ENCODE measurements around the gene GBP5.
"Not testable (repeated sequence)": the region's sequence is repeated elsewhere in the genome, so short reads cannot be mapped to it uniquely, and the experiment has no call there.

GBP5 gene, protein sequence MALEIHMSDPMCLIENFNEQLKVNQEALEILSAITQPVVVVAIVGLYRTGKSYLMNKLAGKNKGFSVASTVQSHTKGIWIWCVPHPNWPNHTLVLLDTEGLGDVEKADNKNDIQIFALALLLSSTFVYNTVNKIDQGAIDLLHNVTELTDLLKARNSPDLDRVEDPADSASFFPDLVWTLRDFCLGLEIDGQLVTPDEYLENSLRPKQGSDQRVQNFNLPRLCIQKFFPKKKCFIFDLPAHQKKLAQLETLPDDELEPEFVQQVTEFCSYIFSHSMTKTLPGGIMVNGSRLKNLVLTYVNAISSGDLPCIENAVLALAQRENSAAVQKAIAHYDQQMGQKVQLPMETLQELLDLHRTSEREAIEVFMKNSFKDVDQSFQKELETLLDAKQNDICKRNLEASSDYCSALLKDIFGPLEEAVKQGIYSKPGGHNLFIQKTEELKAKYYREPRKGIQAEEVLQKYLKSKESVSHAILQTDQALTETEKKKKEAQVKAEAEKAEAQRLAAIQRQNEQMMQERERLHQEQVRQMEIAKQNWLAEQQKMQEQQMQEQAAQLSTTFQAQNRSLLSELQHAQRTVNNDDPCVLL

DNA sequence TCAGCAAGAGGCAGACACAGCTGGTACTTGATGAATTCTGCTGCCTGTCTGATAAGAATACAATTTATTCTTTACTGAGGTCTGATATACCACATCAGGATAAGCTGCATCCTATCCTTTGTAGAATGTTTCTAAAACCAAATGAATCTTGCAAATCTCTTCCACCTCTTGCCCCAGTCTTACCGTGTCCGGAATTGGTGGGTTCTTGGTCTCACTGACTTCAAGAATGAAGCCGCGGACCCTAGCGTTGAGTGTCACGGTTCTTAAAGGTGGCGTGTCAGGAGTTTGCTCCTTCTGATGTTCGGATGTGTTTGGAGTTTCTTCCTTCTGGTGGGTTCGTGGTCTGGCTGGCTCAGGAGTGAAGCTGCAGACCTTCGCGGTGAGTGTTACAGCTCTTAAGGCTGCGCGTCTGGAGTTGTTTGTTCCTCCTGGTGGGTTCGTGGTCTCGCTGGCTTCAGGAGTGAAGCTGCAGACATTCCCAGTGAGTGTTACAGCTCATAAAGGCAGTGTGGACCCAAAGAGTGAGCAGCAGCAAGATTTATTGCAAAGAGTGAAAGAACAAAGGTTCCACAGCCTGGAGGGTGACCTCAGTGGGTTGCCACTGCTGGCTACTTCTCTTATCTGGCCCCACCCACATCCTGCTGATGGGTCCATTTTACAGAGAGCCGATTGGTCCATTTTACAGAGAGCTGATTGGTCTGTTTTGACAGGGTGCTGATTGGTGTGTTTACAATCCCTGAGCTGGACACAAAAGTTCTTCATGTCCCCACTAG is at the start of gene GBP5:
TSS of gene GBP5 (minus strand) at position 592 of the 773 bp plus-strand sequence. CDS start 3,305 bp downstream, outside the sequence.
- DNase-seq = peak; percentile 14 to 30 (median 20)

DNA sequence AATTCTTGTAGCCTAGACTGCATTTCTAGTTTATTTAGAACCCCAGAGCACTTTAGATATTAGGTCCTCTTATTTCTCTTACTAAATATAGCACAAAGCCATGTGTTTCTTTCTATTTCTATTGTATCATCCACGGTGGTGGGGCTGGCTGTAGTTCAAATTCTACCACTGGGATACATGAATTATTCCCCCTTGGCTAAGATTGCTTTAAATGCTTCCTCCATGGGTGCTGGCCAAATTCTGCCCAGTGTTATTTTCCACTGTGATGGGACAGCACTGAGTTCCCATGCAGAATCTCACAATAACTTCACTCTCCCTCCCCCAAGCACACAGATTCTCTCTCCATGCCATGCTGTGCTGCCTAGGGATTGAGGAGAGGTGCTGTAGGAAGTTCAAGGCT is 49.7 kb upstream of the GBP5 start:
- no peak for DNase-seq

DNA sequence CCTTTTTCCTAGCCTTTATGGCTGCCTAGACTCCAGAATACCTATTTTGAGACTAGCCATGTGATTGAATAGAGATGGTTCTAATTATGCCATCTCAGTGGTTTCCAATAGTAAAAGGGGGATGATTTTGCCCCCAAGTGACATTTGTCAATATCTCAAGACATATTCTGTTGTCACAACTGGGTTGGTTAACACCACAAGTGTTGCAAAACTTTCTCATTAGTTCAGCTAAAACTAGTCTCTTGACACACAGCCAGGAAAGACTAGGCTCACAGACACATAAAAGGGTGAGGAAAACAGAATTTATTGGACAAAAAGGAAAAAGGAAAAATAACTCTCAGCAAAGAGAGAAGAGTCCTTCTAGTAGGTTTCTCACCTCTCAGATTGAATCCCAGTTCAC is 39.9 kb upstream of the GBP5 start:
- DNase-seq = no peak

GRCh38 chr1:89311757-89312156 is 39.1 kb upstream of the GBP5 start:
- no peak for DNase-seq

- no peak for DNase-seq
Measured at GRCh38 chr1:89310976-89311375, 38.3 kb upstream of the GBP5 start.

DNA sequence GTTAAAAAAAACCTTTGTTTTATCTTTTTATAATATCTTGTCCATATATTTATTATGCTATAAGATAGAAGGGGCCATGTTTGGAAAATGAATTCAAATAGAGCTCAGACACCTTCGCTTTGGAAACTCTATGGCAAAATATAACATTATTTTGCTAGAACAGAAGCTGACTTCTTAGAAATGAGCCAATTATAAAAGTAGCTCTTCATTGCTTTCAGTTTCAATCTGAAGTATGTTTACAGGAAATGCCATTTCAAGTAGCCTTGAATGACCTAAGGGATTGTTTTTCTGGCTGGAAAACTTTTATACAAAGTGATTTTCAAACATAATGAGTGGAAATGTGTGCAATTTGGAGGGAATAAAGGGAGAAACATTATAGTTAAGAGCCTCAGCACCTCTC is 37.8 kb upstream of the GBP5 start:
- no peak for DNase-seq

GRCh38 chr1:89309828-89310227 is 37.2 kb upstream of the GBP5 start:
- no peak for DNase-seq

- DNase-seq = no peak
Measured at GRCh38 chr1:89306273-89306672, 33.6 kb upstream of the GBP5 start.

DNA sequence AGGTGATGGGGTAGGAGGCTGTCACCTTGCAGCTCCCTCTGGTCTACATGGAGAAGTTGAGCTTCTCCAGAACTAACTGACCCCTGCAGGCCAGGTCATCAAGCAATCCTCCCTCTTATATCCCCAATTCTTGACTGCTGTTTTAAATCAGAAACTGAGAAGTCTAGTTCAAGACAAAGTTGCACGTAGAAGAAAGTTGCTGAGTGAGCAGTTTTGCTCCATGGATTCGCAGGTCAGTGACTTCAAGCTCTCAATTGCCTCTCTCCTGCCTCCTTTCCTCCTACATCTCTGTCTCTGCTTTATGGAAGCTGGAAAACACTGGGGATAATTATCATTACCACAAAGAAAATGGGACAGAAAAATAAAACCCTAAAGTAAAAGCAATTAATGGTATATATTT is 32.8 kb upstream of the GBP5 start:
- no peak for DNase-seq

DNA sequence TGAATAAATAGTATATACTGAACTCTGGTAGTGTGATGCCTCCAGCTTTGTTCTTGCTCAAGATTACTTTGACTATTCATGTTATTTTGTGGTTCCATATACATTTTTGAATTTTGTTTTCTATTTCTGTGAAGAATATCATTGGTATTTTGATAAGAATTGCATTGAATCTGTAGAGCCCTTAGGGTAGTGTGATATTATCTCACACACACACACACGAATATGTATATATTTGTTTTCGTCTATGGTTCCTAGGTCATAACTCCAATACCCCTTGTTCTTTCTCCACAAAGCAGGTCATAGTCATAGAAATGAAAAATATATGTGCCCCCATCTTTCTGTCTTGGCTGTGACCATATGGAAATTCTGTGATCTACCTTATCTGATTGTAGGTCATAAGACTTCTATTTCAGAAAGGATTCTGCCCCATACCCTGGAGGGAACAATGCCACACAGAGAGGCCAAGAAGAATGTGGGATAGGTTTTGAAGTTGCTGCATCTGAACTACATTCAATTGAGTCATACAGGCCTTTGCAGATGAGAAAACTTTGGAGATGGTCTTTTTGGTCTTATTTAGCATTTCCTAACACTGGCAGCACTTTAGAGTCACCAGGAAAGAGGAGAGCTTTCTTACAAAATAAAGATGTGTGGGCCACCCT is 32.0 kb upstream of the GBP5 start:
- no peak for DNase-seq

DNA sequence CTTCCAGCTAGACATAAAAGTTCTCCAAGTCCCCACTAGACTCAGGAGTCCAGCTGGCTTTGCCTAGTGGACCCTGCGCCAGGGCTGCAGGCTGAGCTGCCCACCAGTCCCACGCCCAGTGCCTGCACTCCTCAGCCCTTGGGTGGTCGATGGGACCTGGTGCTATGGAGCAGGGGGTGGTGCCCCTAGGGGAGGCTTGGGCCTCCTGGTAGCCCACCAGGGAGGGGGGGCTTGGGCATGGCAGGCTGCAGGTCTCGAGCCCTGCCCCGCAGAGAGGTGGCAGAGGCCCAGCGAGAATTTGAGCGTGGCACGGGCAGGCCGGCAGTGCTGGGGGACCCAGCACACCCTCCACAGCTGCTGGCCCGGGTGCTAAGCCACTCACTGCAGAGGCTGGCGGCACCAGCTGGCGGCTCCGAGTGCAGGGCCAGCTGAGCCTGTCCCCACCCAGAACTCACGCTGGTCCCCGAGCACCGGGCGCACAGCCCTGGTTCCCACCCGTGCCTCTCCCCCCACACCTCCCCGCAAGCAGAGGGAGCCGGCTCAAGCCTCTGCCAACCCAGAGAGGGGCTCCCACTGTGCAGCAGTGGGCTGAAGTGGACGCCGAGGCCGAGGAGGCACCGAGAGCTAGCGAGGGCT is 30.2 kb upstream of the GBP5 start:
- no peak for DNase-seq

DNA sequence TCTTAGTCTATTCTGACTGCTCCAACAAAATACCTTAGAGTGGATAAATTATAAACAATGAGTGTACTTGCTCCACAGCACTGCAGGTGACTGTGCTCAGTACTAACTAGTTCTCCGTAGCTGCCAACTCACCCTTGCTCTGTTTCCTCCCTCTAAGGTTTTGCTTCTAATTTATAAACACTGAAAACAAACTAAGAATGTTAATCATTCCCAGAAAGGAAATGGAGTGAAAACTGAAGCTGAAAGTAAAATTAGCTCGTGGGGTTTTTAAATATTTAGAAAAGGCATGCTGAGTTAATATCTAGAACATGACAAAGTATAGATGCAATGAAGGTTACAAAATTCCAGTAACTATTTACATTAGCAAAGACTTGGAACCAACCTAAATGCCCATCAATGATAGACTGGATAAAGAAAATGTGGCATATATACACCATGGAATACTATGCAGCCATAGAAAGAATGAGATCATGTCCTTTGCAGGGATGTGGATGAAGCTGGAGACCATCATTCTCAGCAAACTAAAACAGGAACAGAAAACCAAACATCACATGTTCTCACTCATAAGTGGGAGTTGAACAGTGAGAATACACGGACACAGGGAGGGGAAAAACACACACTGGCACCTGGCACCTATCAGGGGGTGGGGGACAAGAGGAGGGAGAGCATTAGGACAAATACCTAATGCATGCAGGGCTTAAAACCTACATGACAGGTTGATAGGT is 27.2 kb upstream of the GBP5 start:
- DNase-seq = not testable (repeated sequence)

DNA sequence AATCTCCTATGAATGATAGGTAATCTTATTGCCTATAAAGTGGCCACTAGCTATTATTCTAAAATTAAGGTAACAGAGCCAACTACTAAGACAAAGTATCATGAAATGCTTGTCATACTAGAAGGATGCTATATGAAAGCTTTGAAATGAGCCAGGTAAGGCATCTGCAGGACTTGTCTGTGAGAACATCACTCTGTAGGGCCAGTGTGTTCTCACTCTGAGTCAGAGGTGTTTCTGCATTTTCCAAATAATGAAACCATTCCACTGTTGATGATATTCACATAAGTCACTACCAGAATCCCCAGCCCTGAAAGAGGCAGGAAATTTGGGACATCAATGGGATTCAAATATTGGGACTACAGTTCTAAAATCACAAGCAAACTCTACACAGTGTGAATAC is 25.8 kb upstream of the GBP5 start:
- no peak for DNase-seq

DNA sequence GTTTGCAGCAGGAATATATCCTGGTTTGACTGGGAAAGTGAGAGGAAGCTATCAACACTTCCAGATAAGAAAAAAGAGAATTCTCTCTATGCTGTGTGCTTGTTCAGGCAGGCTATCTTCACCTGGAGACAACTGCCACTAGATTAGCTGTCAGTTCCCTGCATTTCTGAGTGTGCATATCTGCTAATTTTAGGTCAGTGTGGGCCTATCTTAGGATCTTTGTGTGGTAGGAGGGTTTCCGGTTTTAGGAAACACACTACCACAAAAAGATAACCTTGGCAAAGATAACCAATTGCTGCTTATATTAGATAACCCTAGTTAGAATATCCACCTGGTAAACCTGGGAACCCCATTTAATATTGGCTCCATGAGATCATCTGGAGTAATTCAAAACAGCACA is 22.5 kb upstream of the GBP5 start:
- DNase-seq = no peak

DNA sequence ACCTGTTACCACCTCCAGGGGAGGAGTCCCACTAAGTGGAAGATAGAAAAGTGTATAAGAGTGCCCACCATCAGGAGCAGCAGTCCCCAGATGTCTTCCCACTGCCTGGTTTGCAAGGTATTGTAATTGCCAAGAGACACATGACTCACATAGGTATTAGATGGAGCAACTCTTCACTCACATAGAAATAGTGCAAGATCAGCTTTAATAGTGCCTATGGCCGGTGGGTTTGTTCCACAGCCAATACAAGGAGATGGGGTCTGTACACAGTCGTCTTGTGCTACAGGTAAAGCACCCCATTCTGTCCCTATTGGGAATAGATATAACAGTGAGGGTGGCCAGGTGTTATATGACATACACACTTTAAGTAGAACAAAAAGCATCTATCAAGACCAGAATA is 18.6 kb upstream of the GBP5 start:
- no peak for DNase-seq

DNA sequence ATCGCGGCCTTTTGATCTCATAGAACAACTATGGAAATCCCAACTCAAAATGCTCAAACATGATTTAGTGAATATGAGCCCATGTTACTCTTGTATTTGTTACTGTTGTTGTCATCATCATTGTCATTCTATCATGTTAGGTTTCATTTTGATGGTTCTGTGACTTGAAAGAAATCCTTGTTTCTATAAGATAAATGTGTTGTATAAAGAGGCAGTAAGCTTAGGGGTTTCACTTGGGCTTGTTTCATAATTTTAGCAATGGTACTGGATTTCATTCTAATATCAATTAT is 15.3 kb upstream of the GBP5 start:
- DNase-seq = no peak

DNA sequence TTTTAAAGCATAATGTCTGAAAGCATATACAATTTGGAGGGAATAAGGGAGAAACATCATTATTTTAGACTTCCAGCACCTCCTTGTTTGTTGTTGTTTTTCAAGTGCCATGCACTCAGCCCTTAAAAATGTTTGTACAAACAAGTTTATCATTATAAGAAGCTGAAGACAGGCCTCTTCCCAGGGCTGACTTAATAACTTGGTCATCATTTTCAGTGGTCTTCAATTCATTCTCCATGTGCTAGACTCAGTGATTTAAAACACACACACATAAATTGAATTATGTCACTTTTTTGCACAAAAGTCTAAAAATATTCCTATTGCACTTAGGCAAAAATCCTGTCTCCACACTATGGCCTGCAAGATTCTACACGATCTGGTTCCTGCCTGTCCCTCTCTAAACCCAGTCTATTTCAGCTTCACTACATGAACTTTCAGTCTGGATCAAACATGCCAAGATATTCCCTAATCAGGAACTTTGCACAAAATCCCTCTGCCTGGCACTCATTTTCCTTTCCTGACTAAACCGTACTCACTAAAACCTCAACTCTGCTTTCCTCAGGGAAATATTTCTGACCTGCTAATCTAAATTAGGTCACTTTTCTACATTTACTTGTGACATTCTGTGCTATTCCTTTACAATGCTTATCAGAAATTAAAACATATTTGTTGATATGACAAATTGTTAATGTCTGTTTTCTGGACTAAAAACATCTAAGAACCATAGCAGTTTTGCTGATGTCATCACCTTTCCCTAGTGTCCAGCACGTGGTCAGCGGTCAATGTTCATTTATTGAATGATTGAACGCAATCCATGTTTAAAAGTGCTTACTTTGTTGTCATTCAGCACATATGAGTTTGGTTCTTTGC is 14.8 kb upstream of the GBP5 start:
- no peak for DNase-seq

DNA sequence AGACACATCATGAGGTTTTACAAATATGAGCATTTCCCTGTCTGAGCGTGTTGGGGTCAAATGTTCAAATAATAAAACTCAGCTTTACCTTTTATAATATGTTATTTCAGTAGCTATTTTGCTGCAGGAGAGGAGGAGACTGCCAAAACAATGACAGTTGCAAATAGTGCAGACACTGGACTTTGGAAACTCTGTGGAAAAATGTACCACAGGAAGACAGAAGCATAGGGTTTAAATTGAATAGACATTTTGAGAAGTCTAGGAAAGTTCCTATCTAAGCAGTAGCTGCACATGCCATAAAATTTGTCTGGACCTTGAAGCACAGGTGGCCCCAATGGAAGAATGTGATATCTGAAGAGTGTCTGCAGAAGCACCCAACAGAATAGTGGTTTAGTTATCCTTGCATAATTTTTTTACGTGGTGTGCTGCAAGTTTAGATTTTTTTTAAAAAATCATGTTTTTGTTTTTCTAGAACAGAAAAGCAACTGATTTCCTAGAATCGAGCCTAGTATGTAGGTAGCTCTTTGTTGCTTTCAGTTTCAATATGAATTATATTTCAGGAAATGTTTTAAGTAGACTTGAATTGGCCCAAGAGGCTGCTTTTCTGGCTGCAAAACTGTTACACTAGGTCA is 14.0 kb upstream of the GBP5 start:
- DNase-seq = no peak

DNA sequence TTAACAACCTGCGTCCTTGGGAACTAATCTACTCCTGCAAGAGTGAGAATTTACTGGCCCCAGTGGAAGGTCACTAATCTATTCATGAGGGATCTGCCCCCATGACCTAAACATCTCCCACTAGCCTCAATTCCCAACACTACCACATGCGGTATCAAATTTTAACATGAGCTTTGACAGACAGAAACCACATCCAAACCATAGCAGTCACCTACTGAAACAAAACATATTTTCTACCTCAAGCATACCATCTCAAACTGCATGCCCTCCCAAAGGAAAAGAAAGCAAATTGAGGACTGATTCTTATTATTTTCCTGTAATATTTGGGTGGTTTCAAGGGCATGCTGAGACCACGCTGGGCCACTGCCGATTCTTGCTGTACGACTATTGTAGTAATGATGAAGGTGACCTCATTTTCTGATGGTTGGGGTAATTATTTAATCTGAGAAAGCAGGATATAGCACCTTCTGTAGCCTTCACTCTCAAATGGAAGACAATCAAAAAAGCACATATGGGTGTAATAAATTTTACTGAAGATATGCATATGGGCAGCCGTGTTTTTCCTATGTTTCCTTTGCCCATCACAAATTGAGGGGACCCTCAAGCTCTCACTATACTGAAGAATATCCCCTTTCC is 13.2 kb upstream of the GBP5 start:
- no peak for DNase-seq

DNA sequence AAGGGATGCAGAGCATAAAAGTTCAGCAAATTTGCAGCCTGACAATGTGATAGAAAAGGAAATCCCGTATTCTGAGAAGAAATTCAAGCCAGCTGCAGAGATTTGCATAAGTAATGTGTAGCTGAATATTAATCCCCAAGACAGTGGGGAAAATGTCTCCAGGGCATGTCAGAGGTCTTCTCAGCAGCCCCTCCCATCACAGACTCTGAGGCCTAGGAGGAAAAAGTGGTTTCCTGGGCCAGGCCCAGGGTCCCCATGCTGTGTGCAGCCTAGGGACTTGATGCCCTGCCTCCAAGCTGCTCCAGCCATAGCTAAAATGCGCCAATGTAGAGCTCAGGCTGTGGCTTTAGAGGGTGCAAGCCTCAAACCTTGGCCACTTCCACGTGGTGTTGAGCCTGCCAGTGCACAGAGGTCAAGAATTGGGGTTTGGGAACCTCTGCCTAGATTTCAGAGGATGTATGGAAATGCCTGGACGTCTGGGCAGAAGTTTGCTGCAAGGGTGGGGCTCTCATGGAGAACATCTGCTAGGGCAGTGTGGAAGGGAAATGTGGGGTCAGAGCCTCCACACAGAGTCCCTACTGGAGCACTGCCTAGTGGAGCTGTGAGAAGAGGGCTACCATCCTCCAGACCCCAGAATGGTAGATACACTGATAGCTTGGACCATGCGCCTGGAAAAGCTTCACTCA is 11.6 kb upstream of the GBP5 start:
- not testable (repeated sequence) for DNase-seq

All from activated naive CD4-positive, alpha-beta T cell (primary cell).